IMR-90 (cell line): ENCODE data around the gene RPH3AL. TPM values are rescaled to one million over a fixed set of nuclear protein-coding genes. Genes with fewer than 3 reads are reported as not detected.
A peak's percentile ranks its signal among the peaks of the same experiment; 100 is the strongest.

Experiments used
- ATAC-seq: fragments of 200-7000 bp; cut with Tn5 transposase; 2 replicates; pipeline ENCODE4 v1.9.1; 2020; ENCODE audit warnings: low read depth, mild to moderate bottlenecking, moderate library complexity
- BruUV-seq: library from RNA; stranded (reverse); fragments of 400-500 nt; replicated peaks from 2 replicates; lab custom pipeline; 2021; lab: Mats Ljungman, UMichigan
- CTCF ChIA-PET: fragments of 300-600 bp; formaldehyde crosslinking; extraction: SDS; loops from one replicate; lab custom pipeline; 2021; ENCODE audit warnings: antibody characterized with exemption; lab: Yijun Ruan, JAX
- POLR2A ChIA-PET: fragments of 300-600 bp; sonication (Branson Sonifier 250); formaldehyde crosslinking; loops from one replicate; lab custom pipeline; 2022; ENCODE audit warnings: antibody characterized with exemption; ENCODE audit not compliant: unreplicated experiment; lab: Charles Lee
- DNase-seq: peaks from one replicate; pipeline ENCODE4 v3.0.0; 2013
- H2AFZ ChIP-seq: replicated peaks from 2 replicates; pipeline ENCODE3; 2013; ENCODE audit warnings: low read length, mild to moderate bottlenecking; ENCODE audit not compliant: poor library complexity
- H2AK5ac ChIP-seq: 2 replicates; pipeline ENCODE4 v1.6.1; 2013; ENCODE audit warnings: low read depth, low read length, inconsistent platforms
- H2AK9ac ChIP-seq: replicated peaks from 2 replicates; pipeline ENCODE3; 2013; ENCODE audit warnings: mild to moderate bottlenecking, low read depth, low read length, moderate library complexity; ENCODE audit not compliant: poor library complexity
- H2BK120ac ChIP-seq: 2 replicates; pipeline ENCODE4 v1.6.1; 2013; ENCODE audit warnings: low read depth, low read length, inconsistent platforms
- H2BK15ac ChIP-seq: 3 replicates; pipeline ENCODE4 v1.6.1; 2013; ENCODE audit warnings: low read depth, low read length, inconsistent platforms
- H2BK20ac ChIP-seq: 2 replicates; pipeline ENCODE4 v1.6.1; 2013; ENCODE audit warnings: low read depth, mild to moderate bottlenecking, inconsistent platforms, low read length, moderate library complexity
- H2BK5ac ChIP-seq: 2 replicates; pipeline ENCODE4 v1.6.1; 2013; ENCODE audit warnings: mild to moderate bottlenecking, low read depth, low read length, inconsistent platforms; ENCODE audit not compliant: poor library complexity, severe bottlenecking
- H3K14ac ChIP-seq: replicated peaks from 2 replicates; pipeline ENCODE4 v1.6.1; 2013; ENCODE audit warnings: low read depth, low read length, inconsistent platforms
- H3K18ac ChIP-seq: 2 replicates; pipeline ENCODE4 v1.6.1; 2013; ENCODE audit warnings: low read depth, low read length, control low read depth
- H3K23ac ChIP-seq: 2 replicates; pipeline ENCODE4 v1.6.1; 2013; ENCODE audit warnings: low read depth, low read length, inconsistent platforms
- H3K27ac ChIP-seq: 2 replicates; pipeline ENCODE4 v1.5.1; 2013; ENCODE audit warnings: mild to moderate bottlenecking, control low read depth, low read length; ENCODE audit not compliant: insufficient read depth
- H3K27me3 ChIP-seq: 2 replicates; pipeline ENCODE4 v1.6.1; 2013; ENCODE audit warnings: low read length; ENCODE audit not compliant: control insufficient read depth, insufficient read depth
- H3K36me3 ChIP-seq: 2 replicates; pipeline ENCODE4 v1.6.1; 2013; ENCODE audit warnings: low read length, mixed read lengths; ENCODE audit not compliant: control insufficient read depth, insufficient read depth
- H3K4ac ChIP-seq: 2 replicates; pipeline ENCODE4 v1.6.1; 2013; ENCODE audit warnings: low read depth, low read length, inconsistent platforms
- H3K4me1 ChIP-seq: 2 replicates; pipeline ENCODE4 v1.6.1; 2013; ENCODE audit warnings: low read length, mixed read lengths; ENCODE audit not compliant: control insufficient read depth, insufficient read depth
- H3K4me2 ChIP-seq: 2 replicates; pipeline ENCODE4 v1.6.1; 2013; ENCODE audit warnings: low read depth, mild to moderate bottlenecking, control low read depth, low read length, moderate library complexity
- H3K4me3 ChIP-seq: 2 replicates; pipeline ENCODE4 v1.5.1; 2013; ENCODE audit warnings: low read depth, mild to moderate bottlenecking, control low read depth, low read length, moderate library complexity; ENCODE audit not compliant: insufficient read depth
- H3K56ac ChIP-seq: 2 replicates; pipeline ENCODE4 v1.6.1; 2013; ENCODE audit warnings: low read length, inconsistent platforms; ENCODE audit not compliant: insufficient read depth; ENCODE audit errors: extremely low read depth
- H3K79me1 ChIP-seq, 2 experiments: 2 replicates each; pipeline ENCODE4 v1.6.1; 2013; ENCODE audit warnings: low read length in 2 of 2, inconsistent platforms in 1 of 2, low read depth in 1 of 2
- H3K9ac ChIP-seq: 2 replicates; pipeline ENCODE4 v1.6.1; 2013; ENCODE audit warnings: low read depth, low read length, control low read depth
- H3K9me1 ChIP-seq: 2 replicates; pipeline ENCODE4 v1.6.1; 2013; ENCODE audit warnings: low read length, inconsistent platforms; ENCODE audit not compliant: insufficient read depth
- H3K9me3 ChIP-seq: 2 replicates; pipeline ENCODE4 v1.6.1; 2013; ENCODE audit warnings: low read length; ENCODE audit not compliant: control insufficient read depth, insufficient read depth
- H4K20me1 ChIP-seq: 2 replicates; pipeline ENCODE4 v1.6.1; 2013; ENCODE audit warnings: low read length, inconsistent platforms; ENCODE audit not compliant: insufficient read depth
- H4K5ac ChIP-seq: 2 replicates; pipeline ENCODE4 v1.6.1; 2013; ENCODE audit warnings: mild to moderate bottlenecking, low read depth, low read length, control low read depth
- H4K8ac ChIP-seq, 2 experiments: 2 replicates each; pipeline ENCODE4 v1.6.1; 2013; ENCODE audit warnings: low read depth in 2 of 2, low read length in 2 of 2, control low read depth in 1 of 2, inconsistent platforms in 1 of 2
- H4K91ac ChIP-seq: 2 replicates; pipeline ENCODE4 v1.6.1; 2013; ENCODE audit warnings: low read depth, low read length, inconsistent platforms; ENCODE audit not compliant: insufficient read depth
- CEBPB ChIP-seq: IDR thresholded peaks from 2 replicates; pipeline ENCODE4 v1.6.1; 2012; ENCODE audit warnings: low read depth, low read length, improper control_type of control experiment
- MAZ ChIP-seq: IDR thresholded peaks from 2 replicates; pipeline ENCODE4 v1.6.1; 2012; ENCODE audit warnings: low read depth, mild to moderate bottlenecking, low read length, improper control_type of control experiment, moderate library complexity, borderline replicate concordance
- WGBS, 2 experiments: methylation state at CpG; one replicate each; pipeline versions ENCODE4 v1.1.5 to v1.1.7; 2013; ENCODE audit warnings: missing lambda C conversion rate in 2 of 2; ENCODE audit not compliant: insufficient read length in 1 of 2; ENCODE audit errors: extremely low coverage in 2 of 2; 5-methylcytosine and 5-hydroxymethylcytosine counted together
- dilution Hi-C: fragments of 300-500 bp; cut with HindIII; formaldehyde crosslinking; loops from one replicate; pipeline ENCODE4 v1.14.3; 2018; ENCODE audit warnings: low sequenced_read_pairs; ENCODE audit not compliant: unreplicated experiment
- in situ Hi-C: fragments of 300-500 bp; cut with MboI; formaldehyde crosslinking; loops from 3 replicates; pipeline ENCODE4 v1.14.3; 2019; ENCODE audit warnings: low sequenced_read_pairs, inconsistent platforms, mixed read lengths
- intact Hi-C: fragments of 100-400 bp; cut with micrococcal nuclease; formaldehyde crosslinking; loops from 2 replicates; pipeline ENCODE4 v1.10.0; 2022
- polyA plus RNA-seq, 3 experiments: library from polyadenylated mRNA; depleted of rRNA; stranded (reverse); fragments of >200 nt; gene quantifications; 2 replicates each; pipeline ENCODE4 v1.2.3, GENCODE V29; 2012; ENCODE audit warnings: low replicate concordance in 1 of 3
- total RNA-seq: library from RNA; depleted of rRNA; stranded (reverse); fragments of >200 nt; gene quantifications from 2 replicates; pipeline ENCODE4 v1.2.3, GENCODE V29; 2012

Gene RPH3AL
- total and polyA plus RNA-seq, 2 of the 4 experiments (the other 2 are of a cell fraction): 1.8 to 2.5 TPM

GRCh38 chr17:390025-390424, 37.4 kb upstream of the RPH3AL start:
- in situ Hi-C loops (no loop called here), intact Hi-C loops (no loop called here)

More at GRCh38 chr17:390025-390424, 37.4 kb upstream of the RPH3AL start:
- Histone ChIP-seq H2BK120ac (no peak overlapping the region), H2BK20ac (no peak overlapping the region), H2AK5ac (no peak overlapping the region), H3K9me1 (no peaks in the 10 kb centered on the region), H3K4me1 (peaks cover 3% of the 10 kb centered on the region; the same call in 1 of the 2 replicates), H3K9ac (no peak overlapping the region), H3K14ac (no peak overlapping the region), H3K27me3 (peaks cover 27% of the 10 kb centered on the region), H4K20me1 (no peaks in the 10 kb centered on the region), H4K8ac (no peak overlapping the region), H2AFZ (no peak overlapping the region), H3K4me2 (no peak overlapping the region), H3K27ac (no peak overlapping the region), H3K79me1 (no peaks in the 10 kb centered on the region), H2BK15ac (no peak overlapping the region), H3K56ac (no peak overlapping the region), H3K4me3 (no peak overlapping the region), H3K23ac (no peak overlapping the region), H3K18ac (no peak overlapping the region), H3K9me3 (peaks cover 2% of the 10 kb centered on the region; the same call in 1 of the 2 replicates), H2BK5ac (no peak overlapping the region), H4K91ac (no peak overlapping the region), H3K36me3 (no peaks in the 10 kb centered on the region), H4K5ac (no peak overlapping the region), H2AK9ac (no peak overlapping the region), H3K4ac (no peak overlapping the region)
- CTCF ChIA-PET: no interaction called here
- TF ChIP-seq MAZ (no peak), CEBPB (peak; percentile 52; the same call in 1 of the 2 replicates)
- DNase-seq (no peak), ATAC-seq (no peak)
- dilution Hi-C loops: no loop called here
- no TSS peak for BruUV-seq
- 60% methylated on average over 1 of the region's 12 CpGs; no CpG with 5 or more reads in 1 of the 2 experiments for WGBS, 2 experiments
- POLR2A ChIA-PET: no interaction called here
